Right hindlimb (tissue), 1 donor: Measurements from ENCODE around the gene CD58.
"Not testable (repeated sequence)": the region's sequence is repeated elsewhere in the genome, so short reads cannot be mapped to it uniquely, and the experiment has no call there.

ENCODE experiments used
- DNase-seq: peaks from one replicate; pipeline ENCODE4 v3.0.0-alpha.2; 2018

The CD58 gene

DNA sequence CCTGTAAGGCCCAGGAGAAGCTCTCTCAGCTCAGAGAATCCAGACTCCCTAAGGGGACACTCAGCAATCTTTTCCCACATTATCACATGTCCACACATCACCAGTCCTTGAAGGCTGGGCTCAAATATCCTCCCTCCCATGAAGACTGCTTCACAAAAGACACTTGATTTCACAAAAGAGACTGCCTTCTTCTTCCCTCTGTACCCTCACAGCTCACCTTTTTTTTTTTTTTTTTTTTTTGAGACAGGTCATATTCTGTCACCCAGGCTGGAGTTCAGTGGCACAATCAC is 1.5 kb downstream of the CD58 start:
- DNase-seq = no peak

GRCh38 chr1:116568662-116569380 is 2.0 kb downstream of the CD58 start:
- DNase-seq = no peak

GRCh38 chr1:116567790-116568661 is 2.8 kb downstream of the CD58 start:
- DNase-seq = no peak

DNA sequence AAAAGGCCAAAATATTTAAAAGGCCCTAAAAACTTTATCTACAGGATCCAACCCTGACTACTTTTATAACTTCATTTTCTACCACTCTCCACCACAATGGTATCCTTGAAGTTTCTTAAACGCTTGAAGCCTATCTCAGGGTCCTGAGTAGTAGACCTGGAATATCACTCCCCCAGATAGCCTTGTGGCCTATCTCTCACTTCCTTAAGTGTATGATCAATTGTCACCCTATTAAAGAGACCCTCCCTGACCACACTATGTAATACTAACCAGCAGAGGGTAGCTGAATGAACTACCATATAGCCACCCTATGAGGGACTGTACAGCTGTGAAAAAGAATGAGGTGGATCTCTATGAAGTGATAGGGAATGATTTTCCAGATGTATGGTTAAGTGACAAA is 5.6 kb downstream of the CD58 start:
- no peak for DNase-seq

DNA sequence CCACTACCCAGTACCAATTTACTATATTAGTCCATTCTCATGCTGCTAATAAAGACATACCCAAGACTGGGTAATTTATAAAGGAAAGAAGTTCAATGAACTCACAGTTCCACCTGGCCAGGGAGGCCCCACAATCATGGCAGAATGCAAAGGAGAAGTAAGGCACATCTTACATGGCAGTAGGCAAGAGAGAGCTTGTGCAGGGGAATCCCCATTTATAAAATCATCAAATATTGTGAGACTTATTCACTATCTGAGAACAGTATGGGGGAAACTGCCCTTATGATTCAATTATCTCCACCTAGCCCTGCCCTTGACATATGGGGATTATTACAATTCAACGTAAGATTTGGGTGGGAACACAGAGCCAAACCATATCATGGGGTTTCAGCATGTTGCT is 6.4 kb downstream of the CD58 start:
- DNase-seq = no peak

DNA sequence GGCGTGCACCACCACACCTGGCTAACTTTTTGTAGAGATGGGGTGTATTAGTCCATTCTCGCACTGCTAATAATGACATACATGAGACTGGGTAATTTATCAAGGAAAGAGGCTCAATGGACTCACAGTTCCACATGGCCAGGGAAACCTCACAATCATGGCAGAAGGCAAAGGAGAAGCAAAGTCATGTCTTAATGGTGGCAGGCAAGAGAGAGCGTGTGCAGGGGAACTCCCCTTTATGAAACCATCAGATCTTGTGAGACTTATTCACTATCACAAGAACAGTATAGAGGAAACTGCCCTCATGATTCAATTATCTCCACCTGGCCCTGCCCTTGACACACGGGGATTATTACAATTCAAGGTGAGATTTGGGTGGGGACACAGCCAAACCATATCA is 8.4 kb downstream of the CD58 start:
- DNase-seq = not testable (repeated sequence)

DNA sequence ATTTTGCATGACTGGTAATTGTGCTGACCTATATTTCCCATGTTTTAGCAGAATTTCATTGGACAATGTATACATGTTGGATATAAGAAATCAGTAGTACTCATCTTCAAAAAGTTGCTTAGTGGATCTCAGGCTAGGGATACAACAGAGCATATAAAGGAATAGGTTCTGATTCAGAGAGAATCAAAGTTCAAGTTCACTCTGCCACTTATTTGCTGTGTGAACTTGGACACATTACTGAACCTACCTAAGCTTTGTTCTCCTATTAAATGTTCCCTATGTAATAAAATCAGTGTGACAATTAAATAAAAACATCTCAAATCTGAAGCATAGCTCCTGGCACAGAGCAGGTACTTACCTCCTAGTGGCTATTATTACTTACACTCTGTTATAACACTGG is 9.3 kb downstream of the CD58 start:
- DNase-seq = no peak

- no peak for DNase-seq
These were observed 9.9 kb downstream of the CD58 start for GRCh38 chr1:116560704-116561490.

GRCh38 chr1:116559304-116559761 is 11.5 kb downstream of the CD58 start:
- no peak for DNase-seq

GRCh38 chr1:116558571-116558970 is 12.3 kb downstream of the CD58 start:
- DNase-seq = no peak

GRCh38 chr1:116558140-116558549 is 12.7 kb downstream of the CD58 start:
- DNase-seq = no peak

GRCh38 chr1:116557323-116557878 is 13.4 kb downstream of the CD58 start:
- no peak for DNase-seq

GRCh38 chr1:116556289-116557006 is 14.4 kb downstream of the CD58 start:
- no peak for DNase-seq

GRCh38 chr1:116554924-116555323 is 15.9 kb downstream of the CD58 start:
- DNase-seq = no peak

- DNase-seq = no peak
These were observed 17.3 kb downstream of the CD58 start for GRCh38 chr1:116553386-116554115.

GRCh38 chr1:116546354-116546977 is 24.4 kb downstream of the CD58 start:
- DNase-seq = no peak

- DNase-seq = no peak
These were observed 25.5 kb downstream of the CD58 start for GRCh38 chr1:116545359-116545705.

- DNase-seq = no peak
These were observed 26.1 kb downstream of the CD58 start for GRCh38 chr1:116544588-116545358.

- DNase-seq = no peak
These were observed 30.7 kb downstream of the CD58 start for GRCh38 chr1:116540088-116540487.

GRCh38 chr1:116538544-116538943 is 32.3 kb downstream of the CD58 start:
- no peak for DNase-seq

- no peak for DNase-seq
These were observed 32.9 kb downstream of the CD58 start for GRCh38 chr1:116537898-116538297.
